Panc1 (cell line): ENCODE data around the gene ITLN2. TPM values are rescaled to one million over a fixed set of nuclear protein-coding genes. Genes with fewer than 3 reads are reported as not detected.

Experiments
- ATAC-seq: fragments of 200-7000 bp; cut with Tn5 transposase; 2 replicates; pipeline ENCODE4 v1.9.1; 2020; ENCODE audit warnings: mild to moderate bottlenecking, moderate library complexity
- BruUV-seq: library from RNA; stranded (reverse); fragments of 400-500 nt; replicated peaks from 2 replicates; lab custom pipeline; 2021; lab: Mats Ljungman, UMichigan
- CTCF ChIA-PET: fragments of 300-600 bp; sonication (Branson Sonifier 250); formaldehyde crosslinking; loops from one replicate; lab custom pipeline; 2022; ENCODE audit warnings: antibody characterized with exemption; lab: Charles Lee
- POLR2A ChIA-PET: fragments of 300-600 bp; sonication (Branson Sonifier 250); formaldehyde crosslinking; loops from one replicate; lab custom pipeline; 2022; ENCODE audit warnings: antibody characterized with exemption; lab: Charles Lee
- DNase-seq: peaks from one replicate; pipeline ENCODE4 v3.0.0-alpha.2; 2010; ENCODE audit warnings: low read depth, low spot score
- H3K27ac ChIP-seq: 2 replicates; pipeline ENCODE4 v1.5.1; 2011; ENCODE audit warnings: mild to moderate bottlenecking, low read length, inconsistent platforms
- H3K27me3 ChIP-seq: fragments of 200-500 bp; sonication (Bioruptor generic); 2 replicates; pipeline ENCODE4 v1.6.0; 2014; ENCODE audit warnings: low read length, inconsistent platforms; ENCODE audit not compliant: control insufficient read depth, insufficient read depth
- H3K36me3 ChIP-seq: fragments of 200-500 bp; sonication (Bioruptor generic); 2 replicates; pipeline ENCODE4 v1.5.1; 2014; ENCODE audit warnings: inconsistent platforms, mild to moderate bottlenecking, low read length, moderate library complexity; ENCODE audit not compliant: control insufficient read depth, insufficient read depth
- H3K4me1 ChIP-seq: 2 replicates; pipeline ENCODE4 v1.5.1; 2011; ENCODE audit warnings: inconsistent platforms, mild to moderate bottlenecking, low read length, moderate library complexity; ENCODE audit not compliant: control insufficient read depth, insufficient read depth
- H3K4me3 ChIP-seq, 2 experiments: 2 replicates each; pipeline ENCODE4 v1.5.1; 2011 to 2012; ENCODE audit warnings: low read depth in 2 of 2, low read length in 2 of 2, mild to moderate bottlenecking in 2 of 2, inconsistent platforms in 1 of 2, moderate library complexity in 1 of 2
- H3K9me3 ChIP-seq: fragments of 200-500 bp; sonication (Bioruptor generic); 2 replicates; pipeline ENCODE4 v1.5.1; 2014; ENCODE audit warnings: low read depth, mild to moderate bottlenecking, inconsistent platforms, low read length, moderate library complexity; ENCODE audit not compliant: control insufficient read depth, insufficient read depth
- CTCF ChIP-seq: fragments of 450-650 bp; IDR thresholded peaks from 2 replicates; pipeline ENCODE4 v1.5.1; 2017; ENCODE audit warnings: mild to moderate bottlenecking
- POLR2AphosphoS5 ChIP-seq: IDR thresholded peaks from 2 replicates; pipeline ENCODE4 v1.6.1; 2012; ENCODE audit warnings: mild to moderate bottlenecking, low read depth, low read length, moderate library complexity
- SIN3A ChIP-seq: IDR thresholded peaks from 2 replicates; pipeline ENCODE4 v1.6.1; 2012; ENCODE audit warnings: low read depth, mild to moderate bottlenecking, low read length, moderate library complexity, borderline replicate concordance; ENCODE audit not compliant: insufficient read depth
- TCF7L2 ChIP-seq: IDR thresholded peaks from 2 replicates; pipeline ENCODE4 v1.6.1; 2011; ENCODE audit warnings: mild to moderate bottlenecking, low read depth, low read length, inconsistent platforms
- in situ Hi-C: cut with HindIII; loops from 2 replicates; pipeline ENCODE4 v1.10.0; 2016; ENCODE audit warnings: low sequenced_read_pairs, low pct_unique_long_range_greater_than_20kb
- intact Hi-C: fragments of 100-400 bp; cut with micrococcal nuclease; formaldehyde crosslinking; loops from one replicate; pipeline ENCODE4 v1.10.0; 2022; ENCODE audit not compliant: unreplicated experiment
- total RNA-seq: library from RNA; stranded (reverse); gene quantifications from one replicate; pipeline ENCODE4 v1.2.1, GENCODE V29; 2021; ENCODE audit not compliant: unreplicated experiment
- TF ChIP-seq, protein P1 (sequence below), 2 experiments: IDR thresholded peaks; 2 replicates each; pipeline ENCODE4 v1.6.1; 2011 to 2012; ENCODE audit warnings: low read depth in 2 of 2, control low read depth in 1 of 2, low read length in 1 of 2, mild to moderate bottlenecking in 1 of 2, moderate library complexity in 1 of 2; ENCODE audit not compliant: insufficient read depth in 1 of 2

ITLN2 gene
- total RNA-seq, 1 experiment from 2014 or later = not detected

DNA sequence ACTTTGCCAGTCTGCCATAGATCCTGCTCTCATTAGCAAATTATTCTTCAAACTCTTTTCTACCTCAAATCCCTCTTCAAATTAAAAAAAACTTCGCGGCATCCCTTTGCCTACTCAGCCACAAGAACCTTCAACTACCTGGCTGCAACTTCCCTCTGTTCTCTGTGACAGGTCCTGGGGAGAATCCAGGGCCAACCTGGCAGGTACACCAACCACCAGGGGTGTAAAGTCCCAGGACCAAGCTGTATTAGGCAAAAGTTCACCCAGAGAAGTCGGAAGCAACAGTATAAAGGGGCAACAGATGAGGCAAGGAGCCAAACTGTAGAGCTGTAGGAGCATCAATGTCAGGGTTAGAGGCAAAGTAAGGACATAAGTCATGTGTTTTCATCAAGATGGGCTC is 18.3 kb upstream of the ITLN2 start:
- H3K9me3 ChIP-seq = no peaks in the 10 kb centered on the region
- no peaks in the 10 kb centered on the region for H3K4me1 ChIP-seq
- in situ Hi-C loops = no loop called here
- no peak for TF ChIP-seq SIN3A
- TF ChIP-seq POLR2AphosphoS5 = no peak
- TF ChIP-seq, protein P1, sequence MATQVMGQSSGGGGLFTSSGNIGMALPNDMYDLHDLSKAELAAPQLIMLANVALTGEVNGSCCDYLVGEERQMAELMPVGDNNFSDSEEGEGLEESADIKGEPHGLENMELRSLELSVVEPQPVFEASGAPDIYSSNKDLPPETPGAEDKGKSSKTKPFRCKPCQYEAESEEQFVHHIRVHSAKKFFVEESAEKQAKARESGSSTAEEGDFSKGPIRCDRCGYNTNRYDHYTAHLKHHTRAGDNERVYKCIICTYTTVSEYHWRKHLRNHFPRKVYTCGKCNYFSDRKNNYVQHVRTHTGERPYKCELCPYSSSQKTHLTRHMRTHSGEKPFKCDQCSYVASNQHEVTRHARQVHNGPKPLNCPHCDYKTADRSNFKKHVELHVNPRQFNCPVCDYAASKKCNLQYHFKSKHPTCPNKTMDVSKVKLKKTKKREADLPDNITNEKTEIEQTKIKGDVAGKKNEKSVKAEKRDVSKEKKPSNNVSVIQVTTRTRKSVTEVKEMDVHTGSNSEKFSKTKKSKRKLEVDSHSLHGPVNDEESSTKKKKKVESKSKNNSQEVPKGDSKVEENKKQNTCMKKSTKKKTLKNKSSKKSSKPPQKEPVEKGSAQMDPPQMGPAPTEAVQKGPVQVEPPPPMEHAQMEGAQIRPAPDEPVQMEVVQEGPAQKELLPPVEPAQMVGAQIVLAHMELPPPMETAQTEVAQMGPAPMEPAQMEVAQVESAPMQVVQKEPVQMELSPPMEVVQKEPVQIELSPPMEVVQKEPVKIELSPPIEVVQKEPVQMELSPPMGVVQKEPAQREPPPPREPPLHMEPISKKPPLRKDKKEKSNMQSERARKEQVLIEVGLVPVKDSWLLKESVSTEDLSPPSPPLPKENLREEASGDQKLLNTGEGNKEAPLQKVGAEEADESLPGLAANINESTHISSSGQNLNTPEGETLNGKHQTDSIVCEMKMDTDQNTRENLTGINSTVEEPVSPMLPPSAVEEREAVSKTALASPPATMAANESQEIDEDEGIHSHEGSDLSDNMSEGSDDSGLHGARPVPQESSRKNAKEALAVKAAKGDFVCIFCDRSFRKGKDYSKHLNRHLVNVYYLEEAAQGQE (IDR thresholded peaks at IDR 0.05; ENCODE audit: insufficient read depth in 1 of 2, low read depth in 2 of 2, low read length in 1 of 2) = no peak
- no peak for TF ChIP-seq TCF7L2
- TF ChIP-seq CTCF = no peak
- H3K27ac ChIP-seq = no peak overlapping the region
- ATAC-seq = no peak
- no peaks in the 10 kb centered on the region for H3K36me3 ChIP-seq
- ChIA-PET CTCF (no interaction called here), POLR2A (no interaction called here)
- H3K27me3 ChIP-seq = no peaks in the 10 kb centered on the region
- H3K4me3 ChIP-seq = no peak overlapping the region
- no peak for DNase-seq
- BruUV-seq = no TSS peak
- intact Hi-C loops = no loop called here

DNA sequence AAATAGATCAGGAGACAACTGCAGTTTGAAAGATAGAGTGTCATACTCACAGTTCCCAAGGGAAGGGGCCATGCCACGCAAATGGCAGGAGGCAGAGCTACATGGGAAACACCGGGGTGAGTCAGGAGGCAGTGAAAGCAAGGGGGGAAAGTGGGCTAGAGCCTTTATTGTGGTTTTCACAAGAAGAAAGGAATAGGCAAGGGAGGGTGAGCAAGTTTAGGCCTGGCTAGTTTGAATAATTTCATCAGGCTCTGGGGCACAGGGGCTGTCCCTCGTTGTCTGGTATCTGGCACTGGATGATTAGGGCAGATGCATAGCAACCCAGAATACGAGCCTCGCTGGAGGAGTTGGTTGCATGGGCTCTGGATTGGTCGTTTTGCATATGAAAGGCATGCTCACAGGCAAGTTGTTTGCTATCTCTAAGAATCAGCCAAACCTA is 17.0 kb upstream of the ITLN2 start:
- no peaks in the 10 kb centered on the region for H3K9me3 ChIP-seq
- no peaks in the 10 kb centered on the region for H3K27me3 ChIP-seq
- no peak overlapping the region for H3K4me3 ChIP-seq
- CTCF ChIA-PET = no interaction called here
- in situ Hi-C loops = no loop called here
- intact Hi-C loops = no loop called here
- ATAC-seq (no peak), DNase-seq (no peak)
- H3K36me3 ChIP-seq = no peaks in the 10 kb centered on the region
- no peak overlapping the region for H3K27ac ChIP-seq
- BruUV-seq = no TSS peak
- no peaks in the 10 kb centered on the region for H3K4me1 ChIP-seq
- no peak for TF ChIP-seq TCF7L2
- no peak for TF ChIP-seq POLR2AphosphoS5
- TF ChIP-seq CTCF = no peak
- TF ChIP-seq, protein P1 (IDR thresholded peaks at IDR 0.05; ENCODE audit: insufficient read depth in 1 of 2, low read depth in 2 of 2, low read length in 1 of 2) = no peak
- TF ChIP-seq SIN3A = no peak
- POLR2A ChIA-PET = no interaction called here
